Fibroblast of pulmonary artery (primary cell): ENCODE measurements around the gene CACNA1C.
"Not testable (repeated sequence)": the region's sequence is repeated elsewhere in the genome, so short reads cannot be mapped to it uniquely, and the experiment has no call there.

ENCODE experiments used
- DNase-seq: peaks from one replicate; pipeline ENCODE4 v3.0.0-alpha.2; 2010; ENCODE audit warnings: low read depth
- H3K4me3 ChIP-seq: replicated peaks from 2 replicates; pipeline ENCODE4 v1.5.1; 2011; ENCODE audit warnings: low read depth, mild to moderate bottlenecking, control low read depth, low read length, moderate library complexity
- TF ChIP-seq, protein P1 (sequence below): IDR thresholded peaks from 2 replicates; pipeline ENCODE4 v1.5.1; 2011; ENCODE audit warnings: mild to moderate bottlenecking, control low read depth, low read length, inconsistent platforms; ENCODE audit errors: missing control alignments

CACNA1C gene

DNA sequence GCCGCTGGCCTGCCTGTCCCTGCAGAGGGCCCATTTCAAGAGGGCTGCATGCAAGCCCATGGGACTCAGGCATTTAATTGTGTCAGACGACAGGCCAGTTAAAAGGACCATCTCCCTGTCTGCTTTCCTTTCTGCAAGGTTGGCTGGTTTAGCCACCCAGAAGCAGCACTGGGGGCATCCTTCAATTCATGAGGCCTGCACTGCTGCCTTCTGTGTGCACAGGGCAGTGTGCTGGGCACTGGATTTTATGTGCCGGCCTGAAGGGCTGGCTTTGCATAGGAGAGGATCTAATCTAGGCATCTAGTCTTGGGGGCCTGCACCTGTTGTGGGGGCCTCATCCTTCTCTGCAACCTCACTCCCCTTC, 627.9 kb downstream of the CACNA1C start:
- DNase-seq, result no peak
- TF ChIP-seq, protein P1, sequence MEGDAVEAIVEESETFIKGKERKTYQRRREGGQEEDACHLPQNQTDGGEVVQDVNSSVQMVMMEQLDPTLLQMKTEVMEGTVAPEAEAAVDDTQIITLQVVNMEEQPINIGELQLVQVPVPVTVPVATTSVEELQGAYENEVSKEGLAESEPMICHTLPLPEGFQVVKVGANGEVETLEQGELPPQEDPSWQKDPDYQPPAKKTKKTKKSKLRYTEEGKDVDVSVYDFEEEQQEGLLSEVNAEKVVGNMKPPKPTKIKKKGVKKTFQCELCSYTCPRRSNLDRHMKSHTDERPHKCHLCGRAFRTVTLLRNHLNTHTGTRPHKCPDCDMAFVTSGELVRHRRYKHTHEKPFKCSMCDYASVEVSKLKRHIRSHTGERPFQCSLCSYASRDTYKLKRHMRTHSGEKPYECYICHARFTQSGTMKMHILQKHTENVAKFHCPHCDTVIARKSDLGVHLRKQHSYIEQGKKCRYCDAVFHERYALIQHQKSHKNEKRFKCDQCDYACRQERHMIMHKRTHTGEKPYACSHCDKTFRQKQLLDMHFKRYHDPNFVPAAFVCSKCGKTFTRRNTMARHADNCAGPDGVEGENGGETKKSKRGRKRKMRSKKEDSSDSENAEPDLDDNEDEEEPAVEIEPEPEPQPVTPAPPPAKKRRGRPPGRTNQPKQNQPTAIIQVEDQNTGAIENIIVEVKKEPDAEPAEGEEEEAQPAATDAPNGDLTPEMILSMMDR, result no peak
- no peak overlapping the region for H3K4me3 ChIP-seq

DNA sequence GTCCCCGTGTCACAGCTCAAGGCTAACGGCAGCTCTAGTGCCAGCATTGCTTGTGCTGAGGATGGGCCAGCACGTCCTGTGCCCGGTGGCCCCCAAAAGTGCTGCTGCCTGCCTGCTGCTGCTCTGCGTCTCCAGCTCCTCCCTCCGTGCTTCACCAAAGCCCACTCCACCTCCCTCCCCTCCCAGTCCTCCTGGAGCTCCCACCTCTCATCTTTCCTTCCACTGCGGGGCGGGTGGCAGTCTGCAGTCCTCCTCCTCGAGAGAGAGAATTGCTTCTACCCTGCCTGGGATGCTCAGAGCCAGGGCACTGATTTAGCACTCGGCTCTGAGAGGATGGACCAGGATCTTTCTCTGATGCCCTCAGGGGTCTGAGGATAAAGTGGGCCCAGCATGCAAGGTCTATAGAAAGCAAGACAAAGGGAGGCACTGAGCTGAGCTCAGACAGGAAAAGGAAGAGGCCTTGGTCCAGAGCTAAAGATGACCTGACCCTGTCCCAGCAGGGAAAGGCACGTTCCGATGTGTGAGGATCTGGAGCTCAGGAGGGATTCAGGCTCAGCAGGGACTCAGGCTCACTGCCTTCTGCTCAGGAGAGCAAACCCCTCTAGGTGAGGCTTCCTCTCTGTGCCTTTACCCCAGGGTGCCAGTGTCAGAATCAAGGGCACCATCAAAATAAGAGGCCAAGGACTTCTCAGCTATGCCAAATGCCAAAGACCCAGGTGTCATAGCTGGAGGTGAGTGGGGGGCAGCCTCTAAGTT, 628.8 kb downstream of the CACNA1C start:
- DNase-seq, result no peak
- TF ChIP-seq, protein P1, result no peak
- H3K4me3 ChIP-seq, result no peak overlapping the region

DNA sequence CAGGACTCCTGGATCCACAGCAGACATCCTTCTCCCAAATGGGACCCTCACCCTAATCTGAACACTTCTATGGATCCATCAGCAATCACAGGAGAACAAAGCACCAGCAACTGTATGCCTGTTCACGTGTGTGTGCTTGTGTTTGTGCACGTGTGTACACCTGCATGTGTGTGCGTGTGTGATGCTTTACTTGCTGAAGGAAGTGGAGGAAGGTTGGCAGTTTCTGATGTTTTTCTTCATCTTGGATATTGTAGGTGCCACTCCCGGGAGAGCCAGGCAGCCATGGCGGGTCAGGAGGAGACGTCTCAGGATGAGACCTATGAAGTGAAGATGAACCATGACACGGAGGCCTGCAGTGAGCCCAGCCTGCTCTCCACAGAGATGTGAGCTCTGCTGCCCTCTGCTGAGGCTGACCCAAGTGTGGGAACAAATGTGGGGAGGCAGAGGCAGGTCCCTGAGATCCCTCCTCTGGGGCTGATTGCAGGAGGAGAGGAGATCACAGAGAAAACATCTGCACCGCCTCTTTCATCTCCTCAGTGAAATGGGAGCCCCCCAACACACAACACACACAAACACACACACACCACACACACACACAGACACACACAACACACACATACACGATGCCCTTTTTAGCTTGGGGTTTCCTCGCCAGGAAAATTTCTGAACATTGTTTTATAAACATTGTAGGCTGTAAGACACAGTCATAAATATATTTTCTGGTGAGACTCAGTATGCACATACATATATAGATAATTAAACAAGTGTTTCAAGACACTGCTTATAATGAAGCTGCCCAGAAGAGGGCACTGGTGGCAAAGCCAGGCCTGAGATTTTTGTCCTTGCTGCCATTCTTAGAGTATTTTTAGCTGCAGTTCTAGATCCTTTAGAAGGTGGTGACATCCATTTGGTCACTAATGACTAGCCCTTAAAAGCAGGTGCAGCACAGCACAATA, 629.8 kb downstream of the CACNA1C start:
- DNase-seq, result peak; percentile 42
- TF ChIP-seq, protein P1, result peak; percentile 45
- H3K4me3 ChIP-seq, result no peak overlapping the region

DNA sequence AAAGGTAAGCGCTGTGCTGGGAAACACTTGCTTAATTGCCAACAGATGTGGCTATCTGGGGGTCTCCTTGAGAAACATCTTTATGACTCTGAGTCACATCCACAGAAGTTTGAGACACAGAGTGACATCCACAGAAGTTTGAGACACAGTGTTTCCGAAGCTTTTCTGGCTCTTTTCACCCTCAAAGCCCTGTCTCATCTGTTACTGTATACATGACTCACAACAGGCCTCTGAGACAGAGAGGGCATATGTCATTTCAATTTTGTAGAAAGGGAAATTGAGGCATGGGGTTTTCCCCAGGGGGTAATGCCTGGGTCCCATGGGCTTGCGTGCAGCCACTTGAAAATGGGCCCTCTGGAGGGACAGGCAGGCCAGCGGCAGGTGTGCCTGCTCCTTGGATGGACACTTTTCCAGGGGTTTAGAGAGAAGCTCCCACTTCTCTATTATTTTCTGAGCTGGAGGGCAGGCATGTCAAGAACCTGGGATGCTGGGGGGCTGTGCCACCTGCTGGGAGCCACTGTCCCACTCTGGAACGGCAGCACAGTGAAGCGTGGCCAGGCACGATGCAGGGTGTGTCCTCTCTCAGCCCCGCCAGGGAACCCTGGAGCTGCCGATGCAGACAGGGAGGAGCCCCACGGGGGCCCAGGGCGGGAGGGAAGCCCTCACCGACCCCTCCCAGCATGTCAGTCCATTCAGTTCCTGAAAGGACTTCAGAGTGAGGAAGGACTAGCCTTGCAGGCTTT, 630.7 kb downstream of the CACNA1C start:
- no peak for DNase-seq
- TF ChIP-seq, protein P1, result no peak
- no peak overlapping the region for H3K4me3 ChIP-seq

DNA sequence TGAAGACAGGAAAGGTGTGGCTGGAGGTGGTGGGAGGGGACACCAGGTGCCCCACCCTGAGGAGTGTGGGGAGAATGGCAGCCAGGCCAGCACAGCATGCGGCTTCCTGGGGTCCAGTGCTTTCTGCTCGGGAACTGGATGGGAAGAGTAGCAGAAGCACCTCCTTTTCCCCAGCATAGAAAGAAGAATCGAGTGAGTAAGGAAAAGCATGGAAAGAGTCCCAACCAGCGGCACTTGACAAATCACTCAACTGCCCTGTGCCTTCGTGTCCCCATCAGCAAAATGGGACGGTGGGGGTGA, 631.2 kb downstream of the CACNA1C start:
- H3K4me3 ChIP-seq, DNase-seq: not testable (repeated sequence)

DNA sequence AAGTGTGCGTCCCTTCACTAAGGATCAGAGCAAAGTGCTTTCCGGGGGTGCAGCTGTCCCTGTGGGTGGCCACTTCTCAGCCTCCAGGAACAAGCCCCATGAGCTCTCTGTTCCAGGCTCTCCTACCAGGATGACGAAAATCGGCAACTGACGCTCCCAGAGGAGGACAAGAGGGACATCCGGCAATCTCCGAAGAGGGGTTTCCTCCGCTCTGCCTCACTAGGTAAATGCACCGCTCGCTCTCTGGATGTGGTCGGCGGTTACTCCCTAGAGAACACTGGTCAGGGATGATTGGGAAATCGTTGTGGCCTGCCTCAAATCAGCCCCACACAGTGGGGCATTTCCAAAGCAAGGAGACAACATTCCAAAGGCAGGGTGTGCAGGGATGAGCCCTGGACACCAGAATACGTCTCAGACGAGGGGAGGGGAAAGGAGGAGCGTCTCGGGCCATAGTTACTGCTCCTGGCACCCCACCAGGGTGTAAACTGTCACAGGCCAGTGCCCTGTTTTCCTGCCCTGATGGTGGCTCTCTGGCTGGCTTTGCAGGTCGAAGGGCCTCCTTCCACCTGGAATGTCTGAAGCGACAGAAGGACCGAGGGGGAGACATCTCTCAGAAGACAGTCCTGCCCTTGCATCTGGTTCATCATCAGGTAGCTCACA, 633.0 kb downstream of the CACNA1C start:
- H3K4me3 ChIP-seq, DNase-seq: not testable (repeated sequence)

DNA sequence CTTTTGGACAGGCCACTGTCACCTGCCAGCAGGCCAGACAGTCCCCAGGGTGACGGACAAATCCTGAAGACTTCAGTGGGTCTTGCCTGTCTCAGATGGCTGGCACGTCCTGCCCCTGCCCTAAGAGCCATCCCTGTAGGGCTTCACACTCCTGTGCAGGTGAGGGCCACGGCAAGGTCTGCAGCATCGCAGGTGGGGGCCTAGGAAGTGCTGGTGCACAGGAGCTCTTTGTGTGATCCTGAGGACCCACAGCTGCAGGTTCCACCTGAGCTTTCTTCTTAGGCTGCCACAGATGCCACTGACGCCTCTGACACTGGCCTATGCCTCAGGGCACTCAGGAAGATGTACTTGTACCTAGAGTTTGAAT, 633.5 kb downstream of the CACNA1C start:
- no peak for DNase-seq
- TF ChIP-seq, protein P1, result no peak
- no peak overlapping the region for H3K4me3 ChIP-seq
